Hepatocyte (in vitro differentiated cells): Measurements from ENCODE around the gene ACACA.

Source experiments
- CTCF ChIP-seq: fragments of 200-600 bp; sonication (generic); IDR thresholded peaks from 2 replicates; pipeline ENCODE4 v1.5.1; 2016; ENCODE audit warnings: antibody characterized with exemption, mild to moderate bottlenecking; ENCODE audit not compliant: poor library complexity
- EZH2 ChIP-seq: fragments of 200-600 bp; sonication (generic); IDR thresholded peaks from 2 replicates; pipeline ENCODE4 v1.6.1; 2016; ENCODE audit warnings: antibody characterized with exemption, mild to moderate bottlenecking, borderline replicate concordance

- TF ChIP-seq CTCF (no peak), EZH2 (no peak)
Measured at GRCh38 chr17:37050920-37051319, 355.7 kb downstream of the ACACA start.
